ENCODE data around the gene BLNK.

GRCh38 chr10:96168546-96168945 is 102.8 kb downstream of the BLNK start:
- TF ChIP-seq CTCF (IDR thresholded peaks at IDR 0.05) (no peak), EZH2 (IDR thresholded peaks at IDR 0.05) (no peak)

Measured in neural progenitor cell (in vitro differentiated cells).